COLO668 (cell line): ENCODE measurements around the gene RBM19.
A peak's percentile ranks its signal among the peaks of the same experiment; 100 is the strongest.

Experiments used
- DNase-seq: peaks from one replicate; lab custom pipeline; 2025; ENCODE audit not compliant: unreplicated experiment; lab: John Stamatoyannopoulos, UW

Gene RBM19

GRCh38 chr12:113932381-113933196 is 33.5 kb downstream of the RBM19 start:
- DNase-seq: no peak

DNA sequence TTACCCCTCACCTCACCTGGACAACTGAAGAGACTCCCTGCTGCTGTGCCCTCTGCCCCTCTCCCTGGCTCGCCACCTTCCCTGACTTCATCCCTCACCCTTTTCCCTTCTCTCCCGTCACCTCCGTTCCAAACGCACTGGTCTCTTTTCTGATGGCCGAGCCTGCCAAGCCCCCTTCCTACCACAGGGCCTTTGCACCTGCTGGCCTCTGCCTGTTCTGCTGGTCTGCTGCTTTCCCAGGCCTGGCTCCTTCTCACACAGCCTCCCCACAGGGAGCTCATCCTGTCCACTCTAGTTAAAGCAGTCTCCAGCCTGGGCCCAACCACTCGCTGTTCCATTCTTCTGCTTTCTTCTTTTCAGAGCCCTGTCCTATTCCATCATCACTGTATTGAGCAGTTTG is 34.6 kb downstream of the RBM19 start:
- no peak for DNase-seq

GRCh38 chr12:113930249-113930648 is 35.9 kb downstream of the RBM19 start:
- no peak for DNase-seq

DNA sequence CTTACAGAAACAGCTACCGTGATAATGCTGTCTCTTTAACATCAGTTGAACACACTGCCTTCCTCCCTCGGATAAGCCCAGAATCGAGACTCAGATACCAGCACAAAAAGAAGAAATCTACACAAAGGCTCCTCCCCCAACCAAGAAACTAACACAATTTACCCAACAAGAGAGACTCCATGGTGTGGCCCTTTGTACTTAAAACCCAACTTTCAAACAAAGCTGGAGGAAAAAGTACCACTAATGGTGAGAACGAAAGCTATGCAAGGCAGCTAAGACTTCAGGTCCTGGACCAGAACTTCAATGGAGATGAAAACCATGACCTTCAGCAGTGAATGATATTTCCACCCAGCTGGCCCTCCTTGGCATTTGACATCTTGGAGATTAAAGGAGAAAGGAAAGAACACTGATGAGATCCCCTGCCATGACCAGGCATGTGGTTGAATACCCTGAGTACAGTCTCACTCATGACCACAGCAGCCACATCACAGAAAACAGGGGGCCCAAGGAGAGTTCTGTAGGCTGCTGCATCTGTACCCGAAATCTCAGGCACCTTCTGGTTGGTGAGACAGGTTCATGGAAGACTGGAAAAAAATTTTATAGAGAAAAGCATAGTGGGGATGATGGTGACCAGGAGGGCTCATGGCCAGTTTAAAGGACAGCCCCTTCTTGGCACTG is 36.7 kb downstream of the RBM19 start:
- no peak for DNase-seq

DNA sequence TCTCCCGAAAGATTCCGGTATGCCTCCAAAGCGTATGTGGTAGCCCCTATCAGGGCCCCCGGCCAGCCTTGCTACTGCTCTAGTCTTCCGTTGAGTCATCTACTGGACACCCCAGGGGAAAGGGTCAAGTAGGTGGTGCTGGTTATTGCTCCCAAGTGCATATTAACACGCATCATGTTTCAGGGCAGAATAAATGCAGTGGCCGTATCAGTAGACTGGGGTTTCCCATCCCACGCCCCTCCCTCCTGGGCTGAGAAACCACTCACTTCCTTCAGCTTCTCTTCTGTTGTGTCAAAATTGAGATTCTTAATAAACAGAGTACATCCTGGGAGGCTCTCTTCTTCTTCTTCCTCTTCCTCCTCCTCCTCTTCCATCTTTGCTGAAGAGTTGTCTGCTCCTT is 39.3 kb downstream of the RBM19 start:
- DNase-seq: no peak

- DNase-seq: no peak
These were observed 41.8 kb downstream of the RBM19 start for GRCh38 chr12:113924341-113924740.

DNA sequence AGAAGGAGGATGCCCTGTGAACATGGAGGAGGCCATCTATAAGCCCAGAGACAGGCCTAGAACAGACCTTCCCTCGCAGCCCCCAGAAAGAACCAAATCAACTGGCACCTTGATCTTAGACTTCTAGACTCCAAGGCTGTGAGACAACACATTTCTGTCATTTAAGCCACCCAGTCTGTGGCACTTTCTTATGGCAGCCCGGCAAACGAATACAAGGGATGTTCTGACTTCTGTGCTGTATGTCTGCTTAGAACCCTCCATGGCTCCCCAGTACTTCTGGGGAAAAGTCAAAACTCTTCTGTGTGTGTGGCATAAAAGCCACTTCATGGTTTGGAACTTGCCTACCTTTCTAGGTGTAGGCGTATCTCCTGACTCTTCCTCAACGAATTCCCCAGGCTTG is 42.9 kb downstream of the RBM19 start:
- DNase-seq: no peak

- DNase-seq: no peak
These were observed 44.7 kb downstream of the RBM19 start for GRCh38 chr12:113921430-113921829.

DNA sequence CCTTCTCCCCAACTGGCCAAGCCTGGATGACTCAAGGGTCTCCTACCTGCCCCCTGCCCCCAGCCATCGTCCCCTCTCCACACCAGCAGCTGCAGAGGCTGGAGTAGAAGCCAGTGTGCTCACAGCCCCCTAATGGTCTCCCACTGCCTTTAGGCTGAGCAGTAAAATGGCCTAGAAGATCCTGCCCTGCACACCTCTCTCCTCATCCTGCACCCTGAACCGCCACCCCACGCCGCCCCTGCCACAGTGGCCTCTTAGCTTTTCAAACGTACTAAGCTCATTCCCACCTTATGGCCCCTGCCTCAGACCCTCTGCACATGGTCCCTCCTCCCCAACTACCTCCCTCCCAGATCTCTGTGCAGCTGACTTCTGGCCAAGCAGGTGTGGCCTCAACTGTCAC is 46.3 kb downstream of the RBM19 start:
- no peak for DNase-seq

DNA sequence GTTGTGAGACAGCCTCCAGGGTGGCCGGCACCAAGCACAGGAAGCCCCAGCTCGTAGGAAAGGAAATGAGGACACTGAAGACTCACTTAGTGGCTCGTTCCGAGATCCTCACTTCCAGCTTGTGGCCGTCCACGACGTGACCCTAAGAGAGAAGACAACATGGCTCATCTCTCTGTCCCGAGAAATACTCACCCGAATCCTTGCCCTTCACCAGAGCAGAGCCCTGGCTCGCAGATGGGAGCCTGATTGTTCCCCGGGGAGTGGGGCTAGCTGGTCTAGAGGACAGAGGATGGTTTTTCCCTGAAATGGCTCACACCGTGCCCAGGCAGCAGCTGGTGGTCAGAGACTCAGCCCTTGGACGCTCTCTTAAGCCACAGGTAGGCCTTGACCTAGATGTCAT is 47.8 kb downstream of the RBM19 start:
- no peak for DNase-seq

DNA sequence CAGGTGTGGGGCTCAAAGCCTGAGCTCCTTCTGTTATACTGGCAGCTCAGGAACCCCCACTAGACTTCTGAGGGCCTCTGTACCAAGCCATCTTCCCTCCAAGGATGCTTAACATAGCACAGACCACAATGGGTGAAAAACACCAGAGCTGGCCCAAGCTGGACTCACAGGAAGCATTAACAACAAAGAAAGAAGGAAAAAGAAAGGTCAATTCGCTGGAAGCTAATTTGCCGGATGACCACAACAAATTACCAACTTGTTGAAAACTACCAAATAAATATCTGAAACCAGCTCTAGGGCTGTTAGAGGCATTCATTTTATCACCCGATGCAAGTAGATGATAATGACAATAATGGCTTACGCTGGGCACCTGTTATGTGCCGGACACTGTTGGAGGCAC is 48.7 kb downstream of the RBM19 start:
- DNase-seq: no peak

DNA sequence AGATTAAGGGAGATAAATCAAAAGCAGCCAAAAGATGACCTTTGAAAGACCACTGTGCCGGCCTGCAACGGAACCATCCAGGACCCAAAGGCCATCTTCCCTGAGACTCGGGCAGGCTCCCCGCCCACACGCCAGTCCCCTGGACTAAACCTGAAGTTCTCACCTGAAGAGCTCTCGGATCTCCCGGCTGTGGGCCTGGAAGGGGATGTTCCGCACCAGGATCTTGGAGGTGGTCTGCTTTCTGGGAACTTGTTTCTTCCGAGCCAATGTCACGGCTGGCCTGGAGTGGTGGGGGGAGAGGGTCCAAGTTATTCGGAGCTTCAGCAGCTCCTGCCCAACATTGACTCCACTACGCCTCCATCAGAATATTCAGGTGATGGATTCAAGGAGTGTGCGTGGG is 51.3 kb downstream of the RBM19 start:
- DNase-seq: no peak

GRCh38 chr12:113914176-113914575 is 51.9 kb downstream of the RBM19 start:
- DNase-seq: no peak

- peak; percentile 62 for DNase-seq
These were observed 53.3 kb downstream of the RBM19 start for GRCh38 chr12:113912760-113913329.

DNA sequence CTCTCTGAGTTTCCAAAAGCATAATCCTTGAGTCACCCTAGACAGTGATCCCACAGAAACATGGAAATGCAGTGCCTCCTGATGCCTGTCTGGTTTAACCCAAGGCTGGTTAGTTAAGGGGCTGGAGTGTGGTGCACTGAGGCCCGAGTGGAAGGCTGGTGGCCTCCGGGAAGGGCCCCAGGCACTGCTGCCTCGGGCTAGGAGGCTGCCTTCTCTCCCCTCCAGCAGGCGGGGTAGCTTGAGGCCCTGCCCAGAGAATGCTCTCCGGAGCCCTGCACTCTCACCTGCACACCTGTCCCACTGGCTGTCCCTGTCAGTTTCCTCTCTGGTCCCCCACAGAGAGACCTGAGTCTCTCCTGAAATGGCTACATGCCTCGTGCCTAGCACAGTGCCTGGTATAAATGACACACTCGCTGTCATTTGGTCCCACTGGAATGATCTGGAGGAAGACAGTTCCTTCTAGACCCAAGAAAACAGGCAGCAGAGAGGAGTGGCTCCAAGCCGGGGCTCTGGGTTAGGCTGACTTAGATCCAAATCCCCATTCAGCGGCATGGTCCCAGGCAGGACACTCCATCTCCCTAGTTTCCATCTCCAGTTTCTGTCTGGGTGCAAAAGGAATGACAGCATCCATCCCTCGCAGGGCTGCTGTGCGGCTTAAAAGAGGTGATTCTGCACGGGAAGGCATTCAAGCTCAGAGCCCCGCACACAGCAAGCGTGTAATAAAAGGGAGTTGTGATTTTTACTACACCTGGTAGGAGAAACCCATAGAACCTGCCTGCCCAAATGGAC is 54.0 kb downstream of the RBM19 start:
- DNase-seq: no peak

GRCh38 chr12:113910751-113911272 is 55.3 kb downstream of the RBM19 start:
- DNase-seq: no peak

DNA sequence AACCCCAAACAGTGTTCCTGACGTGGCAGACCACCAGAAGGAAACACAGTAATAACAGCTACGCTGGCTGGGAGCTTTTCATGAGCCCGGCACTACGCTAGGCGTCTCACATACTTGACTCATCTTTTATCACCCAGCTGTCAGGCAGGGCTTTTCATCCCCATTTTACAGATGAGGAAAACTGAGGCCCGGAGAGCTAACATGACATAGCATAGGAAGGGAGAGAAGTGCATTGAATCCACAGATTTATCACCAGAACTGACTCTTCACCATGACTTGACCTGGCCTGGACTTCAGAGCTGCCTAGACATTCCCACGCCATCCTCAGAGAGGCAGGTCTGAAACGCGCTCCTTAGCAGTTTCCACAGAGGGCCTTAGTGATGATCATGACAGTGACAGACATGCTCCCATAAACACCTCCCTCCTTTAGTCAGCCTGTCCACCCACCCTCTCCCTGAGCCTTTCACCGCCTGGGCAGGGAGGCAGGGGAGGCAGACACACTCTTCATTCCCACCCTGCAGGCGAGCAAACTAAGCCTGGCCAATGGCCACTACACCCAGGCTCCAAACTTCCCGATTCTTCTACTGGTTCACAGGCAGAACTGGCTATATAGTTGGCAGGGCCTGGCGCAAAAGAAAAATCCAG is 56.2 kb downstream of the RBM19 start:
- no peak for DNase-seq

GRCh38 chr12:113908584-113909100 is 57.5 kb downstream of the RBM19 start:
- no peak for DNase-seq

DNA sequence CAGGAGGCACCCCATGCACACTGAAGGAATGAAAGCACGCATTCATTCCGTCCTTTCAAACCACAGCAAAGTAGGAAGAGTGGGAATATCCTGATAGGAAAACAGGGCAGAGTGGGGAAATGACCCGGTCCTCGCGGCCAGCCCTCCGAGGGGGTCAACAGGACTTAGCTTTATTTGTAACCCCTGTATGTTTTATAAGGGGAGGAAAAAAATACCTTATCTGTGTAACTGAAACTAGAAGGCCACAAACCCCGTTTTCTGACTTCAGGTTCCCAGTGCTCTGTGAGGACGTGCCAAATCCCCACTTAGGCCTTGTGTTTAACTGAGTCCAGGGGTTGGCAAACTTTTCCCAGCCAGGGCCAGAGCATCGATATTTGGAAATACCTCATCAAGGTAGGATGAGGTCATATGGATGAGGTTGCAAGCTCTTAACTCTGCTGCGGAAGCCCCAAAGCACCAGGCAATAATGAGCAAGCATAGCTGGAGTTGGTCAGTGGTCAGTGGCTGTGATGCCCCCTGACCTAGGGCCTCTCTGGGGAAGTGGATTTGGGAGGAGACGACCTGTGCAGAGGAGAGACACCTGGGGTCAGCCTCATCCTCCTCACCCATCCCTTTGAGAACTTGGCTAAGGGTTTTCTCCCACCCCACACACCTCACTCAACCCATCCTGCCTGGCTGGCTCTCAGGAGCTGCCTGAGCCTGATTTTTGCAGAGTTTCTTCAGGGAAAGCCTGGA is 58.5 kb downstream of the RBM19 start:
- DNase-seq: no peak
